GM18907 (cell line): ENCODE measurements around the gene AS3MT.
"Not testable (repeated sequence)": the region's sequence is repeated elsewhere in the genome, so short reads cannot be mapped to it uniquely, and the experiment has no call there.

Source experiments
- ATAC-seq: cut with Tn5 transposase; IDR thresholded peaks from one replicate; pipeline ENCODE4 v1.9.1; 2021; ENCODE audit warnings: mild to moderate bottlenecking, moderate library complexity; ENCODE audit not compliant: unreplicated experiment

AS3MT gene, protein sequence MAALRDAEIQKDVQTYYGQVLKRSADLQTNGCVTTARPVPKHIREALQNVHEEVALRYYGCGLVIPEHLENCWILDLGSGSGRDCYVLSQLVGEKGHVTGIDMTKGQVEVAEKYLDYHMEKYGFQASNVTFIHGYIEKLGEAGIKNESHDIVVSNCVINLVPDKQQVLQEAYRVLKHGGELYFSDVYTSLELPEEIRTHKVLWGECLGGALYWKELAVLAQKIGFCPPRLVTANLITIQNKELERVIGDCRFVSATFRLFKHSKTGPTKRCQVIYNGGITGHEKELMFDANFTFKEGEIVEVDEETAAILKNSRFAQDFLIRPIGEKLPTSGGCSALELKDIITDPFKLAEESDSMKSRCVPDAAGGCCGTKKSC

GRCh38 chr10:102869258-102870198 is at the start of gene AS3MT:
Gene AS3MT, plus strand, starts transcription at chr10:102869470. Its CDS starts 123 bp downstream, at chr10:102869593.
- peak; percentile 54 for ATAC-seq

DNA sequence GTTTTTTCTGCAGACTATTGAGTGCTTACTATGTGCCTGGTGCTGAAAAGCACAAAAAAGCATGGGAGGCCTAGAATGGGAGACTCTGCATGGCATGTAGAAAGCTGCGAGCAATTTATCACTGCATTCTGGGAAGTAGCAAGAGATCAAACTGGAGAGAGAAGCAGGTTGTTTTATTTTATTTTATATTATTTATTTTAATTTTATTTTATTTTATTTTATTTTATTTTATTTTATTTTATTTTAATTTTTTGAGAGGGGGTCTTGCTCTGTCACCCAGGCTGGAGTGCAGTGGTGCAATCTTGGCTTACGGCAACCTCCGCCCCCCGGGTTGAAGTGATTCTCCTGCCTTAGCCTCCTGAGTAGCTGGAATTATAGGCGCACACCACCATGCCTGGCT is 49.3 kb upstream of the AS3MT start:
- ATAC-seq: not testable (repeated sequence)

DNA sequence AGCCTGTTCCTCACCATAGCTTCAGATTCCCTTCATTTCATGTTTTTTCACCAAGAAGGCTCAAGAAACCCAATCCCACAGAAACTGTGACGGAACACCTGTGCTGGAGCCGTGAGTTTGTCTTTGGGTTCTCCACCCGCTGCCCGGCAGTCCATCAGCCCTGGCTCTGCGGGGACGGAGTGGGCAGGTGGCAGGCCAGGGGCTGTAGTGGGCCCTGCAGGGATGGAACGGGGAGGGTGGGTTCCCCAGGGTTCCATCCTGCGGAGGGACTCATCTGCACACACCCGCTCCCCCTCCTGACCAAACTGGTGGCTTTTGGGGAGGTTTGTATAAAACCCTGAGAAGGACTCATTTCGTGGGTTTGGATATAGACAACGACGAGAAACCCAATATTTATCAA is 47.0 kb upstream of the AS3MT start:
- ATAC-seq: no peak

- no peak for ATAC-seq
Measured at GRCh38 chr10:102824664-102825063, 44.6 kb upstream of the AS3MT start.

GRCh38 chr10:102826148-102826796 is 43.0 kb upstream of the AS3MT start:
- no peak for ATAC-seq

GRCh38 chr10:102827597-102827975 is 41.7 kb upstream of the AS3MT start:
- no peak for ATAC-seq

DNA sequence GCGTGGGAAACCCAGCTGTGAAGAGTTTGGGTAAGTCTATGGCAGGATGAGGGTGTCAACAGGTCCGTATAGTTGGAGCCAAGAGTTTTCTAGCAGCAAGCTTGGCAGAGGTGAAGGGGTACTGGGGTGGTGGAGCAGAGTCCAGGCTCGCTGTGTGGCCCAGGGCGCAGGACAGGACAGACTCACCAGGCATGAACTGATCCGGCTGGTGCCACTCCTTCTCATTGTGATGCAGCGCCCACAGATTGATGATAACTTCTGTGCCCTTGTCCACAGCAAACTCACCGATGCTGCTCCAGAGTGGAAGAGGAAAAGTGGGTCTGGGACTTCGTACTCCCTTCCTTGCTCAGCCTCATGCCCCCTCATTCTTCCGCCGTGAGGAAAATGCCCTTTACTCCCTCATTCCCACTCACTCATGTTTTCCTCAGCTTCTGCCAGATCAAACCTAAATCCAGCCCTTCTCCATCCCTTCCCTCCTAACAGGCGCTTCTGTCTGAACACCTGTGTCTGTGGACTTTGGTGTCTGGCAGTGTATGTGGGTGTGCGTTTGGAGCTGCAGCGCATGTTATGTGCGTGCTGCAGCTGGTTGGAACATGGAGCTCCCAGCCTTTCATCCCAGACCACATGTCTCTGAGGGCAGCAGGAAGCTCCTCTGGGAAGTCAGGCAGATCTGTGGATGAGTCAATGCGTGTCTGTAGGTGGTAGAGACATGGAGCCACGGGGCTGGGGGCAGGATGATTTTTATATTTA is 37.8 kb upstream of the AS3MT start:
- no peak for ATAC-seq

DNA sequence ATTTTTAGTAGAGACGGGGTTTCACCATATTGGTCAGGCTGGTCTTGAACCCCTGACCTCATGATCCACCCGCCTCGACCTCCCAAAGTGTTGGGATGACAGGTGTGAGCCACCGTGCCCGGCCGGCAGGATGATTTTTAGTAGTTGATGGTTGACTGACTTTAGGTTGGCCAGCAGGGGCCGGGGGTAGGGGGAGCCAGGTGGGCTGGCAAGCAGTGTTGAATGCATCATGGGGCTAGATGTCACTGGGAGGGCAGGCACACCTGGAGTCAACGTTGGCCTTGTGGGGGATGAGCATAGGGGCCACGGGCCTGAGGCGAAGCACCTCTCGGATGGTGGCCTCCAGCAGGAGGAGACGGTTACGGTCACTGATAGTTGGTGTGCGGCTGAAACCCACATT is 37.0 kb upstream of the AS3MT start:
- ATAC-seq: no peak

- ATAC-seq: no peak
Measured at GRCh38 chr10:102832987-102833386, 36.3 kb upstream of the AS3MT start.

DNA sequence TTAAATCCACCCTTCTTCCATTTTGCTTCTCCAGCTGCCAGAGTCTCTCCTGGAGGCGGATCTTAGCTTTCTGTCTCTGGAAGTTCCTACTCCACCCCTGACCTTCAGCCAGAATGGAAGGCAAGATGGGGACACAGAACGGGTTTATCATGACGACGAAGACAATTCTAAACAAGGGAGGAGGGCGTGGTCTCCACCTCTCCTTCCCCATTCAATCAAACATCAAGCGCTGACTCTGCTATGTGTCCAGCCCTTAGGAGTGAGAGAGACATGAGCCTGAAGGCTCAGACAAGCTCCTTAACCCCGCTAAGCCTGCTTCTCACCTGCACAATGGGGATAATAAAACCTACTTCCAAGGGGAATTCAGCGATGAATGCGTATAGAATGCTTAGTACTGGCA is 35.1 kb upstream of the AS3MT start:
- ATAC-seq: no peak

DNA sequence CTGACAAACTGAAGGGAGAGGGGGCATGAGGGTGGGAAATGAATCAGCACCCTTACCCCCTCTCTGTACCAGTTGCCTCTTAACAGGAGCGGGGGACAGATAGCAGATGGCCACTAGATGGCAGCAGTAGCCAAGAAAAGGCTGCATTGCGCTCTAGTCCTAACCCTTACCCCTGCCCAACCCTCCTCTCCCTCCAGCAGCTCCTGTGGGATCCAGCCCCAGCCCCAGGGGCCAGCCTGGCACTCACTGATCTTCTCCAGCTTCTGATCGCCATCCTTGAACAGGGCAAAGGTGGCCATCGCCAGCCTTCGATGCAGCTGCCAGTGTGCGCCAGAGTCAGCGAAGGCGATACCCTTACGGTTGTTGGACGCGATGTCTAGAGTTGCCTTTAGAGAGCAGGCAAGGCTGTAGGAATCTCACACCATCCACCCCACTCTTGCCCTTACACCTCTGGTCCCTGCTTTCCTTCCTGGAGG is 34.2 kb upstream of the AS3MT start:
- ATAC-seq: no peak

DNA sequence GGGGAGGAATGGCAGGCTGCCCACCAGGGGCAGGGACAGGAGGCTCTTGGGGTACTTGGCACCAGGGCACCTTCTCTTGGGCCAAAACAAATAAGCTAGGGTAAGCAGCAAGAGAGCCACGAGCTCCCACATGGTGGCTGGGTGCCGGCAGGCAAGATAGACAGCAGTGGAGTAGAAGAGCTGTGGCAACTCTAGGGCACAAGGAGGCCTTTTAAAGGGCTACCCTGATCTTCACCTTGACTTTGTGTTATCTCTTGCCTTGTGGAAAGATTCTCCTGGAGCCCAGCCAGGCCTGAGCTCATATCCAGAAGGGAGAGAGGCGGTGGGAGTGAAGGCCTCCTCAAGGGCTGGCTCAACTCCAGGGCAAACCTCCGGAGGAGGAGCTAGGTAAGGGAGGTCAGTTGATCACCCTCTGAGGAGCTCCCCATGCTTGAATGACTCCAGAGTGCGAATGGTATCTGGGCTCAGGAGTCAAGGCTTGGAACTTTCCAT is 32.0 kb upstream of the AS3MT start, which contains the start of gene CYP17A1:
CYP17A1 (minus strand) TSS at position 184 of the 492 bp plus-strand sequence; CDS start at position 132, 52 bp downstream.
- no peak for ATAC-seq

- not testable (repeated sequence) for ATAC-seq
Measured at GRCh38 chr10:102838276-102838927, 30.9 kb upstream of the AS3MT start.

DNA sequence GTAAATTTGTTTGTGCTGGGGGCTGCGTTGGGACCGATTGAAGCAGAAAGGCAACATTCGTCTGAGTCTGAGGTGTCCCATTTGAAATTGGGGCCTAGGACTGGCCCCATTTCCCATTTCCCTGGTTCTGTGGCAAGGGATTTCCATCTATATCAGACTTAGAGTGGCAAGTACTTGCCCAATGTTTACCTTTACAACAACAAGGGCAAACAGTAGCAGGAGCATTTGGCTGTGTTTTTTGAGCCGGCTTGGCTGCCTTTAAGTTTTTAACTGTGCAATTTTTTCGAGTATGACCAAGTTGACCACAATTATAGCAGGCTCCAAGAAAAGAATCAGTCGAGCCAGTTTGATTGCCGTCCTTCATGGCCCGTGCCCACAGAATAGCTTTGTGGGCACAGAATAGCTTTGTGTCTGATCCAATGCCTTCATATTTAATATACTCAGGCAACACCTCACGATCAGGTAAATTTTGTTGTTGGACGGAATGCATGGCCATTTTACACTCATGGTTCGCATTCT is 27.4 kb upstream of the AS3MT start:
- no peak for ATAC-seq

GRCh38 chr10:102843139-102843538 is 26.1 kb upstream of the AS3MT start:
- ATAC-seq: not testable (repeated sequence)

DNA sequence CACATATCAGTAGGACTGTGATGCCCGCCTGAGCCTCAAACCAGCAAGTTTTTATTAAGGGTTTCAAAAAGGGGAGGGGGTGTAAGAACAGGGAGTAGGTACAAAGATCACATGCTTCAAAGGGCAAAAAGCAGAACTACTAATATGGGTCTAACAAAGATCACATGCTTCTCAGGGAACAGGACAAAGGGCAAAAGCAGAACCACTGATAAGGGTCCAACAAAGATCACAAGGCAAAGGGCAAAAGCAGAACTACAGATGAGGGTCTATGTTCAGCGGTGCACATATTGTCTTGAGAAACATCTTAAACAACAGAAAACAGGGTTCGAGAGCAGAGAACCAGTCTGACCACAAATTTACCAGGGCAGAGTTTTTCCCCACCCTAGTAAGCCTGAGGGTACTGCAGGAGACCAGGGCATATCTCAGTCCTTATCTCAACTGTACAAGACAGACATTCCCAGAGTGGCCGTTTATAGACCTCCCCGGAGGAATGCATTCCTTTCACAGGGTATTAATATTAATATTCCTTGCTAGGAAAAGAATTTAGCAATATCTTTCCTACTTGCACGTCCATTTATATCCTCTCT is 25.0 kb upstream of the AS3MT start:
- not testable (repeated sequence) for ATAC-seq

DNA sequence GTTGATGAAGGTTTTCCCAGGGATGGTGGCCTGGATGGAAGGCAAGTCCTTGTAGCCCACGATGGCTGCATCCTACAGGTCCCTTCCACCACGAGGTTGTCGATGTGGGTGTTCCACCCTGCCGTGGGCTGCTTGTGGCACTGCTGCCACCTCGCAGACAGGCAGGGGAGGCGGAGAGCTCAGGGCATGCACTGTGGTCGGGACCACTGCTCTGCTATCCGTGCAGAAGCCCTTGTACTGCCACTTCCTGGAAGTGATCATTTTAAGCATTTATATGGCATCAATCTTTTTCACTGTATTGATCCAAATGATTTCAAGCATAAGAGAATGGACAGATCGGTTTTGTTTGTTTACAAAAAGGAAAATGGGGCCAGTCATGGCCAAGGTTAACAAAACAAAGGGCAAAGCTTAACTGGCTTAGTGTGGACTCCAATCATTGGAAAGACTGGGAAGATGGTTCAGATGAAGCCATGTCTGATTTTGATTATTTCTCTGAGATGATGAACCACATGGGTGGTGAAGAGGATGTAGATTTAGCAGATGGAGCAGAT is 23.8 kb upstream of the AS3MT start:
- ATAC-seq: no peak

DNA sequence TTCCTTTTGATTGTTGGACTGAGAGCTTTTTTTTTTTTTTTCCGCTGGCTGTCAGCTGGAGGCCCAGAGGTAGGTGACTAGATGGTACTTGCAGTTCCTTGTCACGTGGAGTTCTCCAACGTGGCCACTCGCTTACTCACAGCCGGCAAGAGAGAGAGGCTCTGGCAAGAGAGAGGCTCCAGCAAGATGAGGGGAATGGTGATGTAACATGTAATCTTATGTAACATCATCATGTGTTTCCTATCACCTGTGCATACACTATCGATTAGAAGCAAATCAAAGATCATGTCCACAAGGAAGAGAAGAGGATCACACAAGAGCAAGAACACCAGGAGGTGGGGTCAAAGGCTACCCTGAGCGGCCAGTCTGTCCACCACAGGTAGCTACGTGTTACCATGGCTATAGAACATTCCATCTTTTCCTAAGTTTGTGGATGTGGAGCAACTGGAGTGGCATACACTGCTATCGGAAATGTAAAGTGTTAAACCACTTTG is 19.2 kb upstream of the AS3MT start:
- ATAC-seq: no peak

DNA sequence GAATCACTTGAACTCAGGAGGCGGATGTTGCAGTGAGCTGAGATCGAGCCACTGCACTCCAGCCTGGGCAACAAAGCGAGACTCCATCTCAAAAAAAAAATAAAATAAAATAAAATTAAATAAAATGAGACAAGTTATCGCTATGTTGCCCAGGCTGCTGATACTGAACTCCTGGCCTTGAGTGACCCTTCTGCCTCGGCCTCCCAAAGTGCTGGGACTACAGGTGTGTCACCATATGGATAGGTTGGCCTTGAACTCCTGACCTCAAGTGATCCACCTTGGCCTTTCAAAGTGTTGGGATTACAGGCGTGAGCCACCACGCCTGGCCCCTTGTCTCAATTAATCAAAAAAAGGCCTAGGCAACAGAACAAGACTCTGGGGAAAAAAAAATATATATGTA is 16.0 kb upstream of the AS3MT start:
- not testable (repeated sequence) for ATAC-seq
